Heart right ventricle (tissue), 16 donors: ENCODE data around the gene SPTAN1. TPM values are rescaled to one million over a fixed set of nuclear protein-coding genes. Genes with fewer than 3 reads are reported as not detected.

Experiments
- ATAC-seq, 8 donors: fragments of 200-7000 bp; cut with Tn5 transposase; one replicate each; pipeline ENCODE4 v1.9.1; 2020; ENCODE audit warnings: mild to moderate bottlenecking in 8 of 8, moderate library complexity in 8 of 8, moderate number of reproducible peaks in 1 of 8
- DNase-seq, 2 donors: peaks; one replicate each; pipeline ENCODE4 v3.0.0-alpha.2; 2020
- H3K27ac ChIP-seq, 10 donors: fragments of 200-600 bp; sonication (generic) in 2 of 10; one replicate each; pipeline versions ENCODE4 v1.5.0 to v1.8.0; 2020 to 2022; ENCODE audit warnings: mild to moderate bottlenecking in 3 of 10
- H3K27me3 ChIP-seq, 7 donors: fragments of 200-600 bp; one replicate each; pipeline ENCODE4 v1.8.0; 2021 to 2022; ENCODE audit warnings: mild to moderate bottlenecking in 2 of 7
- H3K36me3 ChIP-seq, 9 donors: fragments of 200-600 bp; sonication (generic) in 1 of 9; one replicate each; pipeline versions ENCODE4 v1.5.0 to v1.8.0; 2020 to 2022; ENCODE audit warnings: mild to moderate bottlenecking in 2 of 9
- H3K4me1 ChIP-seq, 9 donors: fragments of 200-600 bp; sonication (generic) in 1 of 9; one replicate each; pipeline versions ENCODE4 v1.5.0 to v1.8.0; 2020 to 2022; ENCODE audit warnings: mild to moderate bottlenecking in 4 of 9
- H3K4me3 ChIP-seq, 10 donors: fragments of 200-600 bp; sonication (generic) in 2 of 10; one replicate each; pipeline versions ENCODE4 v1.5.0 to v1.8.0; 2020 to 2022; ENCODE audit warnings: mild to moderate bottlenecking in 7 of 10, moderate library complexity in 2 of 10
- H3K9me3 ChIP-seq, 11 donors: fragments of 200-600 bp in 10 of 11; sonication (generic) in 2 of 11; one replicate each; pipeline versions ENCODE4 v1.5.0 to v1.8.0; 2013 to 2022; ENCODE audit warnings: mild to moderate bottlenecking in 2 of 11, control low read depth in 1 of 11, moderate library complexity in 1 of 11
- CTCF ChIP-seq, 9 donors: fragments of 200-600 bp; sonication (generic) in 2 of 9; IDR thresholded peaks; one replicate each; pipeline versions ENCODE4 v1.5.0 to v1.8.0; 2021 to 2022; ENCODE audit warnings: antibody characterized with exemption in 9 of 9, mild to moderate bottlenecking in 5 of 9, moderate library complexity in 1 of 9
- WGBS, 2 donors: extraction: QIAGEN DNeasy Blood & Tissue Kit; methylation state at CpG; one replicate each; pipeline ENCODE4 v1.1.7; 2013; ENCODE audit warnings: inconsistent platforms in 1 of 2; 5-methylcytosine and 5-hydroxymethylcytosine counted together
- intact Hi-C, 10 donors: fragments of 100-400 bp; cut with DNase I; formaldehyde crosslinking; loops; one replicate each; pipeline versions ENCODE4 v1.11.1 to v1.14.2; 2022
- polyA plus RNA-seq, 2 donors: library from polyadenylated mRNA; stranded (reverse); fragments of 200-250 nt; gene quantifications; one replicate each; pipeline ENCODE4 v1.2.3, GENCODE V29; 2013
- total RNA-seq, 10 donors: library from RNA; stranded (reverse); fragmentation: NEBNext Ultra II Directional in 3 of 10; extraction: Animal tissue kit (Norgen Biotek cat#: 25700) in 3 of 10; gene quantifications; one replicate each; pipeline versions ENCODE4 v1.2.1 to v1.2.4, GENCODE V29; 2021 to 2023
- donor health status: Arrhythmogenic right ventricular cardiomyopathy.
- donor health status: ischemic (EF 13 %, LVEDD 7.1; RV severe dilation, severe dysfunction).
- donor health status: healthy with polysubstance abuse.
- donor health status: DM: no; HTN: yes; CAD: no.
- donor health status: DM: no; HTN: no; CAD: no.
- donor health status: ischemic (EF 25% LVEDD 6.9; RV normal size, moderate dysfunction).
- donor health status: ischemic (EF 25% LVEDD 5.7; RV mildly dilated, moderate dysfunction).
- donor health status: healthy.
- donor health status: DM: yes; HTN: yes; CAD: no.
- donor health status: Ischemic cardiomyopathy.
- donor health status: ischemic (EF 35%, LVEDD 5.7; RV mildly dilated, moderate dysfunction).
- donor health status: nonischemic (EF 11% LVEDD 7.7; RV severe dilation, severe dysfunction).
- donor health status: DM: yes; HTN: yes; CAD: no.
- donor health status: PGD.
- donor health status: ischemic (EF 29% LVEDD 5.4; RV normal size, mild dysfunction).
- donor health status: nonischemic (EF 23%, LVEDD 6.1; RV moderate dilation, normal function).

SPTAN1 gene
- total and polyA plus RNA-seq, 12 donors: 119 to 449 (median 342) TPM

DNA sequence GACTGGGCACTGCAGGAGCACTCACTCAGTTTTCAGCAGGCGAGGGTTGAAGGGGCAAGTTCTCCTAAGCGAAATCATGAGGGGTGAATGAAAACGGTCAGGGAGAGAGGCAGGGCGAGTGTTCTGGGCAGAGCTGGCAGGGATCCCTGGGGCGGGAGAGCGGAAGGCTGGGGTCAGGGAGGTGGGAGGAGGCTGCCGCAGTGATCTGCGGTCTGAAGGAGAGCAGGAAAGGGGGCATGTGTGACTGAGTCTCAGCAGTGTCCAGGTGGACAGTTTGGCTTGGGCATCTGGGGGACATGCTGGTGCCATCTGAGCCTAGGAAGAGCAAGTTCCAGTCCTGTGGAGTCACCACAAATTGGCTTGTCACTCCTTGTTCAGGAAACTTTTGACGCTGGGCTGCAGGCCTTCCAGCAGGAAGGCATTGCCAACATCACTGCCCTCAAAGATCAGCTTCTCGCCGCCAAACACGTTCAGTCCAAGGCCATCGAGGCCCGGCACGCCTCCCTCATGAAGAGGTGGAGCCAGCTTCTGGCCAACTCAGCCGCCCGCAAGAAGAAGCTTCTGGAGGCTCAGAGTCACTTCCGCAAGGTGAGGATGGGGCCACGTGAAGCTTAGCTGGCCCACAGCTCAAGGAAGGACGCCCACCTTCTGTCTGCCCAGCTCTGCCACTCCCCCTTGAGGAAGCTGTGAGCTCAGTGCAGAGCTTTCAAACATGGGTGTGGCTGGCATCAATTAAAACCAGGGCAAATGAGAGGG is 73.2 kb downstream of the SPTAN1 start:
- Histone ChIP-seq H3K4me3 (no peak overlapping the region), H3K27ac (no peak overlapping the region), H3K4me1 (peaks cover 8 to 31% (median 20%) of the 10 kb centered on the region in 9 donors), H3K36me3 (peaks cover 6 to 100% (median 98%) of the 10 kb centered on the region in 9 donors), H3K9me3 (no peaks in the 10 kb centered on the region), H3K27me3 (no peaks in the 10 kb centered on the region)
- DNase-seq (no peak), ATAC-seq (no peak)
- intact Hi-C loops: no loop called here
- no peak for TF ChIP-seq CTCF (IDR thresholded peaks at IDR 0.05)
- WGBS, 2 donors: 83 to 85% methylated on average over 20 of the region's 20 CpGs

DNA sequence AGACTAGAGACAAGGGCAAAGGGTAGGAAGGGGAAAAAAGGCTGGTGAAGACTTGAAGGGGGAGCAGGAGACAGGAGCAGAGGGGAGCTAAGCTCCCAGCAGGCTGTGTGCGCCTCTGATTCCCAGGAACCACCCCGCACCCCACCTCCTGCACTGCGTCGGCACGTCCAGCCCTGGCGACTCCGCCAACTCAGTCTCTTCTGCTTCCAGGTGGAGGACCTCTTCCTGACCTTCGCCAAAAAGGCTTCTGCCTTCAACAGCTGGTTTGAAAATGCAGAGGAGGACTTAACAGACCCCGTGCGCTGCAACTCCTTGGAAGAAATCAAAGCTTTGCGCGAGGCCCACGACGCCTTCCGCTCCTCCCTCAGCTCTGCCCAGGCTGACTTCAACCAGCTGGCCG is 73.8 kb downstream of the SPTAN1 start:
- intact Hi-C loops: no loop called here
- Histone ChIP-seq H3K36me3 (peaks cover 6 to 100% (median 98%) of the 10 kb centered on the region in 9 donors), H3K4me1 (peaks cover 8 to 31% (median 20%) of the 10 kb centered on the region in 9 donors), H3K27ac (no peak overlapping the region), H3K27me3 (no peaks in the 10 kb centered on the region), H3K9me3 (no peaks in the 10 kb centered on the region), H3K4me3 (no peak overlapping the region)
- WGBS, 2 donors: 82 to 85% methylated on average over 16 of the region's 16 CpGs
- no peak for TF ChIP-seq CTCF (IDR thresholded peaks at IDR 0.05)
- DNase-seq: no peak
- no peak for ATAC-seq

DNA sequence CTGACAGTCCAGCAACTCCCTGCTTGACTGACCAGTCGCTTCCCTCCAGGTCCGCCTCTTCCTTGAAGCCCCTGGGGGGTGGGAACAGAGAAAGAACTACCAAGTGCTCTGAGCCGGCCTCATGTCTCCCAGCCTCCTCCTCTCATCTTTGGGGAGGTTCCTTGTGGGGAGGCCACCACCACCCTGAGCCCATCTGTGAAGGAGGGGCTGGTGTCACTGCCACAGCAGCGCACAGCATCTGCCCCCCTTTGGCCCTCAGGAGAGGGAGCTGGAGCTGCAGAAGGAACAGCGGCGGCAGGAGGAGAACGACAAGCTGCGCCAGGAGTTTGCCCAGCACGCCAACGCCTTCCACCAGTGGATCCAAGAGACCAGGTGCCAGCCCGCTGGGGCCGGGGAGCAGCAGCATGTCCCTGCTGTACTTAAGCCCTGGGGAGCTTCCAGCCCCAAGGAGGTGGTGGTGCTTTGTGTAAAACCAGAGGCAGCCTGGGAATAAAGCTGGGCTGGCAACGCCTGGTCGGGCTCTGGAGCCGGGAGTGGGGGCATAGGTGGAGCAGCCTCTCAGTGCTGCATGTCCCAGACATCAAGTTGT is 74.8 kb downstream of the SPTAN1 start:
- no peak overlapping the region for H3K4me3 ChIP-seq
- peaks cover 6 to 100% (median 98%) of the 10 kb centered on the region in 9 donors for H3K36me3 ChIP-seq
- peaks cover 8 to 31% (median 20%) of the 10 kb centered on the region in 9 donors for H3K4me1 ChIP-seq
- intact Hi-C loops: no loop called here
- no peaks in the 10 kb centered on the region for H3K27me3 ChIP-seq
- no peaks in the 10 kb centered on the region for H3K9me3 ChIP-seq
- 87 to 88% methylated on average over 15 of the region's 15 CpGs for WGBS, 2 donors
- no peak for TF ChIP-seq CTCF (IDR thresholded peaks at IDR 0.05)
- ATAC-seq (peak in 1 of 8 donors; percentile 2), DNase-seq (no peak)
- peak overlapping the region in 3 of 10 donors; percentile 13 to 83 (median 78) for H3K27ac ChIP-seq

GRCh38 chr9:128627906-128628305 is 75.5 kb downstream of the SPTAN1 start:
- Histone ChIP-seq H3K27me3 (no peaks in the 10 kb centered on the region), H3K4me1 (peaks cover 8 to 31% (median 20%) of the 10 kb centered on the region in 9 donors), H3K36me3 (peaks cover 6 to 100% (median 98%) of the 10 kb centered on the region in 9 donors), H3K4me3 (no peak overlapping the region), H3K27ac (peak overlapping the region in 9 of 10 donors; percentile 14 to 84 (median 75)), H3K9me3 (no peaks in the 10 kb centered on the region)
- DNase-seq: no peak
- intact Hi-C loops: no loop called here
- peak in 5 of 8 donors; percentile 1 to 28 (median 2) for ATAC-seq
- WGBS, 2 donors: 68 to 76% methylated on average over 13 of the region's 13 CpGs
- TF ChIP-seq CTCF (IDR thresholded peaks at IDR 0.05): no peak
